Stimulated activated CD4-positive, alpha-beta T cell treated with anti-CD3 and anti-CD28 coated beads, TNF-alpha, amount 100 ng/mL, for 4 hours (primary cell): ENCODE results near the gene NKX3-2.

Source experiments
- DNase-seq, 3 experiments: peaks; one replicate each; pipeline ENCODE4 v3.0.0-alpha.2; 2020; ENCODE audit warnings: low read depth in 3 of 3

Gene NKX3-2

GRCh38 chr4:13531625-13531998, 12.7 kb downstream of the NKX3-2 start:
- no peak for DNase-seq

GRCh38 chr4:13530823-13531624, 13.3 kb downstream of the NKX3-2 start:
- no peak for DNase-seq

- no peak for DNase-seq
Observed at GRCh38 chr4:13529128-13529919, 15.0 kb downstream of the NKX3-2 start.

GRCh38 chr4:13528821-13529127, 15.5 kb downstream of the NKX3-2 start:
- DNase-seq, result no peak

- no peak for DNase-seq
Observed at GRCh38 chr4:13527981-13528820, 16.1 kb downstream of the NKX3-2 start.

- DNase-seq, result no peak
Observed at GRCh38 chr4:13527192-13527980, 16.9 kb downstream of the NKX3-2 start.

- no peak for DNase-seq
Observed at GRCh38 chr4:13526658-13527057, 17.6 kb downstream of the NKX3-2 start.

- DNase-seq, result no peak
Observed at GRCh38 chr4:13525606-13526281, 18.6 kb downstream of the NKX3-2 start.

- DNase-seq, result no peak
Observed at GRCh38 chr4:13524504-13525243, 19.6 kb downstream of the NKX3-2 start.

- DNase-seq, result no peak
Observed at GRCh38 chr4:13523591-13524503, 20.5 kb downstream of the NKX3-2 start.

- DNase-seq, result no peak
Observed at GRCh38 chr4:13523105-13523477, 21.2 kb downstream of the NKX3-2 start.

GRCh38 chr4:13522282-13523104, 21.8 kb downstream of the NKX3-2 start:
- DNase-seq, result no peak

GRCh38 chr4:13521047-13521446, 23.3 kb downstream of the NKX3-2 start:
- no peak for DNase-seq

GRCh38 chr4:13516315-13516860, 27.9 kb downstream of the NKX3-2 start:
- no peak for DNase-seq

GRCh38 chr4:13515268-13515667, 29.0 kb downstream of the NKX3-2 start:
- DNase-seq, result no peak

GRCh38 chr4:13514722-13515121, 29.6 kb downstream of the NKX3-2 start:
- no peak for DNase-seq

GRCh38 chr4:13511101-13511500, 33.2 kb downstream of the NKX3-2 start:
- DNase-seq, result no peak

- no peak for DNase-seq
Observed at GRCh38 chr4:13509442-13509841, 34.9 kb downstream of the NKX3-2 start.
